Fibroblast of the conjunctiva (primary cell): ENCODE results near the gene RD3L.
"Not testable (repeated sequence)": the region's sequence is repeated elsewhere in the genome, so short reads cannot be mapped to it uniquely, and the experiment has no call there.

Source experiments
- DNase-seq: peaks from one replicate; pipeline ENCODE4 v3.0.0-alpha.2; 2010; ENCODE audit warnings: low read depth

Gene RD3L

DNA sequence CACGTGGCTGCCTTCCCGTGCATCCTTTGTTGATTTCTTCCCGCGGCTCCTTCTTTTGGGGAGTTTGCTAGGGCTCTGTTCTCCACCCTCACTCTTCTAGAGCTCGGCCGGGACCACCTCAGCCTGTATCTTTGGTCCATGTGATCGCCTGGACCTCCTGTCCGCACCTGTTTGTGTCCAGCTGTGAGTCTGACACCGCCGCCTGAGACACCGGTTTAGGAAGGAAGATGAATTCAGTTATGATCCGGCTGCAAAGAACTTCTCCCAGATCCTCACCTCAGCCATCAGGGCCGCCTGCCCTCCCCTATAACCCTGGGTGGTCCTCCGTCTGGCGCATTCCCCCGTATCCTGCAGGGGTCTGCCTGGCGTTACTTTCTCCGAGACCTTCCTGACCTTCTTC, 14.8 kb downstream of the RD3L start:
- no peak for DNase-seq

- DNase-seq = no peak
These were observed 17.0 kb downstream of the RD3L start for GRCh38 chr14:103925316-103925715.

GRCh38 chr14:103923863-103924262, 18.5 kb downstream of the RD3L start:
- no peak for DNase-seq

GRCh38 chr14:103921855-103922200, 20.5 kb downstream of the RD3L start:
- not testable (repeated sequence) for DNase-seq

DNA sequence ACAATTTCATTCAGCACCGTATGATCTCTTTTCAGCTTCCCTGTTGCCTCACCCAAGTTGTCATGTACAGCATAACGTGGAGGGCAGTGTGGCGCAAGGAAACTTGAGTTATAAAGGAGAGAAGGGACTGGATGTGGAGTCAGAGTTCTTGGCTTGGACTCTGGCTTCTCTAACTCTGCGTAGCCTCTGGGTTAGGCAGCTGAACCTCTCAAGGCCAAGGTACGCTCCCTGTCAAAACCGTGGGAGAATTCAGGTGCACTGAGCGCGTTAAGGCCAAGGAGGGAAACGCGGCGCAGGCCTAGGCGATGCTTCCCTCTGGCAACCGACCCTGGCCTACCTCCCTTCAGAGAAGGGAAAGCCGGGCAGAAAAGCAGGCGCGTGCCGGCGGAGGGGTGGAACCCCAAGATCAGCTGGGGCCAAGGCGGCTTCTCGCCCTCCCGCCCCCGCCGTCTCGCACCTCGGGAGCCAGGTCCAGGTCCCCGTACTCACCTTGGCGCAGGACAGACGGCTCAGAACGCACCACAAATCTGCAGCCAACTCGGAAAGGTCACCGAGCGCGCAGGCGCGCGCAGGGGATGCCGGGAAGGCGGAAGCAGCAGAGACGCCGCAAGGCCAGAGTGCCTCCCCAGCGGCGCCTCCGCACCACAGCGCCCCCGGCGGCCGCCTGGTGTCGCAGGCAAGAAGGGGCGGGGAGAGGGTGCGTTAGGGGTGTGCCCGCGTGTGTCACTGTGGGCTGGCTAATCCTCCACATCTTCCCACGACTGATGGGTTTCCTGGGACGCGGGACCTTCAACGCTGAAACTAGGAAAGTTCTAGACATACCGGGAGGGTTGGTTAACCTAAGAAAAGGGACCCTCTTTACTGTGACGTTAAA, 21.1 kb downstream of the RD3L start:
- peak; percentile 82 for DNase-seq

DNA sequence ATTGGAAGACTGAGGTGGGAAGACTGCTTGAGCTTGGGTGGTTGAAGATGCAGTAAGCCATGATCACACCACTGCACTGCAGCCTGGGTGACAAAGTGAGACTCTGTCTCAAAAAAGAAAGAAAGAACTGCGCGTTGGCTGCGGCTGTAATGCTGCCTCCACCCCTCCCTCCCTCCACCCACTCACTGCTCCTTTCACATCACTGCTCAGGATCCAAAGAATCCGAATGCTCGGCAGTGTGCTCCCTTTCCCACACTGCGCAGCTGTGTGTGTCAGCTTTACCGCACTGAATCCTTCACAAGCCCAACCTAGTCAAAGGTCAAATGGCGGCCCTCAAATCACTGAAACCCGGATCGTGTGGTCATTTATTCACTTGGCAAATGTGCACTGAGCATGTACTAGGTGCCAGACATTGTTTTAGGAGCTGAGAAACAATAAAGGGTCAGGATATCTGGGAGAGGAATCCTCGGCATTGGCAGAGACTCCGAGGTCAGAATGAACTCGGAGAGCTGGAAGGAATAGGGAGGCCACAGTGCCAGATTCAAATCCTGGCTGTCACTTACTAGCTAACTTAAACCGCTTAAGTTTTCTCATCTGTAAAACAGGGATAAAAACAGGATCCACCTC, 25.6 kb downstream of the RD3L start:
- no peak for DNase-seq

DNA sequence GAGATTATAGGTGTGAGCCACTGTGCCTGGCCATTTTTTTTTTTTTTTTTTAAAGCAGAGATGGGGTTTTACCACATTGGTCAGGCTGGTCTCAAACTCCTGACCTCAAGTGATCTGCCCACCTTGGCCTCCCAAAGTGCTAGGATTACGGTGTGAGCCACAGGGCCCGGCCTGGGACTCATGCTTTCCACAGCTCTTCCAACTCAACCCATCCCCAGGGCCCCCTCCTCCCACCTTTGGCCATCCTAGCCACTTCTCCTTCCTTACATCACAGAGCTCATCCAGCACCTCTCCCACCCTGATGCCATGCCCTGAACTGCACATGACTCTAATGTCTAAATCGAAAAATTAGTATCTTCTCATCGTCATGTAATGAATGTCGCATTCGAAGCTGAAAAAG, 26.7 kb downstream of the RD3L start:
- no peak for DNase-seq

GRCh38 chr14:103910984-103911383, 31.3 kb downstream of the RD3L start:
- DNase-seq = no peak

- peak; percentile 45 for DNase-seq
These were observed 31.9 kb downstream of the RD3L start for GRCh38 chr14:103910262-103910935.

DNA sequence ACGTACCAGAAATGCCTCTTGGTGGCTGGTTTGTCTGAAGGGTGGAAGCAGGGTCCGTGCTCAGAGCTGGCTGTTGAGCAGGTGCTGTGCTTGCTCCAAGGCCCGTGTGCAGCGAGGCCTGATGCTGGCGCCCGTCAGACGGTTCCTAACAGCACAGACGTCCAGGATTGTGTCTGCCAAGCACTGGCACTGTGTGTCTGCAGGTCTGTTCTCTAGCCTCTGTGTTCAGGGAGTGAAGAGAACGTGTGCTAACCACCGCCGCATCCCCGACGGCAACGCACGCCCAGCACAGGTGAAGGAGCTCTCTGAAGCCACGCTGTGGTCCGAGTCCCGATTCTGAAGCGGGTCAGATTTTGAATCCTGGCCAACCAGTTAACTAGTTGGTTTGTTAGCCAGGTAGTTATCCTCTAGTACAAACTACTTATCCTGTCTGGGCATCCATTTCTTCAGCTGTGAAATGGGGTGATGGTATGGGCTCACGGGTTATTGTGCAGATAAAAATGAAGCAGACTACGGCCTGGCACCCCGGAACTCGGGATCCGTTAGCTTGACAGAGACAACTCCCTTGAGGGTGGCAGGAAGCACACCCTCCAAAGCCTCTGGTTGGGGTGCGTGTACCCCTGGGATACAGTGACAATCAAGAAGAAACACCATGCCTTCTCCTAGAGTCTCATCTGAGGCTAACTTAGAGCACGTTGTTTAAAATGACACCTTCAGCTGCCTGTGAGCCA, 32.6 kb downstream of the RD3L start:
- no peak for DNase-seq

DNA sequence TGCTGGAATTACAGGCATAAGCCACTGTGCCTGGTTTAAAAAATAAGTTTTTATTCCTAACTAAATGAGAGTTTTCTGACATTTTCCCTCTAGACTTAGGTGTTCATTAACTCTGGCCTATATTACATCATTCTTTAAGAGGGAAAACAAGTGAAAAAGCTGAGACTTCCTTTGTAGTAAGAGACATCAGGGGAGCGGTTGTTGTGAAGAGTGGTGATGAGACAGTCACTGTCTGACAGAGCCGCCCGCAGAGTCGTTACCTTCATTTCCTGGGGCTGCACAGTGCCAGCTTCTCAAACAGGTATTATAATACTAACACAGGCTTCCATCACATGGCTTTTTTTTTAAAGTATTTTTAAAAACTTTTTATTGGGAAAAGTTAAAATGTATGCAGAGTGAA, 33.7 kb downstream of the RD3L start:
- no peak for DNase-seq

DNA sequence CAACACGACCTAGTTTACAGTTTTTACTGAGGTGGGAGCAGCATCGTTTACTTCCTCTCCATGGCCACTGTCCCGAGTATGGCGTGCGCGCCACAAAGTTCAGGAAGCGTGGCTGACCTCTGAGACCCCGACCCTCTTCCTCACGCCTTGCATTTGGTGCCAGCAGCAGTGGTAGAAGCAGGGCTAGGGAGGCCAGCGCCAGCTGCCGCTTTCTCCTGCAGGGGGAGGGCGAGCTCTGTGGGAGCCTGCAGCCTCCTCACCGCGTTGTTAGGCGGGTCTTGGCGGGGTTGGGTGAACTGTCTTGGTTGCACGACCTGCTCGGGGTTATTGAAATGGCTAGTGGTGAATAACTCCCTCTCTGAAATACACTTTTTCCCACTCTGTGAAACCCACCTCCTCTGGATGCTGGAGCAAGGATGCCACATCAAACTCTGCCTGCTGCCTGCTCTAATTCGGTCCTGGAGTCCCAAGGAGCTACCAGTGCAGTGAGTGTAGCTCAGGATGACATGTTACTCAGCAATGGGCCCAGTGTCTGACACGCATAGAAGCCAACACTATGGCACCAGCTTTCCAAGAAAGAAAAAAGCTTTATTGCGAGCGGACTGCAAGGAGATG, 36.4 kb downstream of the RD3L start:
- no peak for DNase-seq

DNA sequence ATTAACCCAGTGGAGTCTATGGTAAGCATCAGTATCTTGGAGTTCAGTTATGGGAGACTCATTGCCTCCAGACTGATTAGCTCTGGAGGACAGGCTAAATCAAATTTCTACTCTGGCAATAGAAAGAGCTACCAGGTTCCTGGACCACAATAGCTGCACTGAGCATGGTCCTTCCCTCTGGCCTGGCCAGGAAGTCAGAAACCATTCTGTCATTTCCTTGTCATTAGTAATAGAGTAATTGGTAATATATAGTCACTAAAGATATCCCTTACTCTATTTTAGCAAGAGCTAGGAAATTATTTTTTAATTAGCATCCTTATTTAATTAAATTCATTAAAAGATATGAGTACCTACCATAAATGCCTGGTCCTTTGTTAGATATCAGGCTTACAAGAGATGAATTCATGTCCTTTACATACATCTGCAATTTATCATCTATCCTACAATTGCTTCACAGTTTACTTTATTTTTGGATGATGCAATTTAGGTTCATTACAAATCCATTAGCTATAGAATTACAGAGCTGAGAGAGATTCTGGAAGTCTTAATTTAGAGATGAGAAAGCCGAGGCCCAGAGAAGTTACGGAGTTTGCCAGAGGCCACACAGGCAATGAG, 37.7 kb downstream of the RD3L start:
- DNase-seq = peak; percentile 34

DNA sequence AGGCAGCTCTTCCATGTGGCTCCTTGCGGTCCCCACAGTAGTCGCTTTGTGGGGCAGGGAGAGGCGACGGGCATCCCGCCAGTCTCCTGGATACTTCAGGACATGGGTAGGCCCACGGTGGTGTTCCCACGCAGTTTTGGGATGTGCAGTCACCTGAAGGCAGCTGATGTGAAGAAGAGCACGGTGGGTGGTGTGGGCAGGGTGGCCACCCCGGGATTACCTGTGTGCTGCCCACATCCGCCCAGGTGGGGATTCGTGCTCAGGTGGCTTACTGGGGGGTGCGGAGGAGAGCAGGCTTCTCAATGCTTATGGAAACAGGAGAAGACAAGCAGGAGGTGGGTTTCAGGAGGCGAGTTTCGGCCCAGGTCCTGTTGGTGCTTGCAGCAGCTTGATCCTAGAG, 42.5 kb downstream of the RD3L start:
- DNase-seq = no peak

- no peak for DNase-seq
These were observed 43.0 kb downstream of the RD3L start for GRCh38 chr14:103899316-103899715.

GRCh38 chr14:103898711-103899110, 43.6 kb downstream of the RD3L start:
- DNase-seq = no peak

DNA sequence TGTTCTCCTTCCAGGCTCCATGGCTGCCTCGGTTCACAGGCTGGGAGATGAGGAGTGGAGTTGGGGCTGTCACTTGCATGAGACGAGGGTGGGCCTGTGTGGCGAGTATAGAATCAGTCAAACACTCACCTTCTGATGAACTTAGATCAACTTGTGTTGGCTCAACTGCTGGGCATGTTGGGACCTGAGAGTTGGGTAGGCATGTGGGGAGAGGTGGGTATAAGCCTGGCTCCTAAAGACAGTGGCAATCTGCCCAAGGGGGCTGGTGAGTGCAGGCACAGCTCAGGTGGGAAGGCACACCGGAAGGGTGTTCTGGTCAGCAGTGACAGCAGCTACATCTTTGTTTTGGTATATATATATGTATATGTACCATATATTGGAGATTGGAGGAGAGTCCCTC, 44.1 kb downstream of the RD3L start:
- no peak for DNase-seq

GRCh38 chr14:103897075-103897947, 45.0 kb downstream of the RD3L start:
- DNase-seq = no peak

- no peak for DNase-seq
These were observed 45.8 kb downstream of the RD3L start for GRCh38 chr14:103896578-103896977.

DNA sequence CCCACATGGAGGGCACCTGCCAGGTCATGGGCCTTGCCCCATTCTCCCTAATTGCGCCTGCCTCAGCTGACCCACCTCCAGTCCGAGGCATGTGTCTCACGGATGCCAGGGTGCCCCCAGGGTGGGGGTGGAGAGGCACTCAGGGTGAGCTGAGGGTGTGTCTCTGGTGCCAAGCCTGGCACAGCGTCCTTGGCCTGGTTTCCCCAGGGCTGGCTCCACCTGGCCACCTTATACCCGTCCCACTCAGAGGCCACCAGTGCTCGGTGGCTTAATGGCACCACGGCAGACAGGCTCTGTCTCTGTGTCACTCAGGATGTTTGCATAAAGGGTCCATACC, 47.6 kb downstream of the RD3L start:
- DNase-seq = no peak
